Stimulated activated CD8-positive, alpha-beta memory T cell treated with anti-CD3 and anti-CD28 coated beads, Interleukin-15, amount 100 ng/mL, for 24 hours (primary cell): ENCODE results near the gene SEL1L2.

Experiments used
- DNase-seq: peaks from one replicate; pipeline ENCODE4 v3.0.0-alpha.2; 2020; ENCODE audit warnings: low read depth

Gene SEL1L2

DNA sequence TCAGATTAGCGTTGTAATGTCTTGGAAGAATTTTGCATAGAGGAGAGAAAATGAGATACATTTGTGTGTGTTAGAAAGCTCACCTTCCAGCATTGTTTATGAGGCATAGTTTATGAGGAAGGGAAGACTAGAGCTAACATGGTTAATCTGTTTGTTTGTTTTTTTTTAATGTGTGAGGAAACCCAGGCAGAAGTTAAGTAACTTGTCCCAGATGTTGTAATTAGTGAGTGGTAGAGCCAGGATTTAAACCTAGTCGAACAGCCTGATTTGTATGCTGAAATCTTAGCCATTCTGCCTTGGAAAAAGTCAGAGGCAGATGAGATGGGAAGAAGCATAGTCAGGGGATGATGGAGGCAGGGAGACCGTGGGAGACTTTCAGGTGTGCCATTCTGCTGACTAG, 176.5 kb downstream of the SEL1L2 start:
- no peak for DNase-seq

GRCh38 chr20:13810446-13810845, 180.0 kb downstream of the SEL1L2 start:
- no peak for DNase-seq

- DNase-seq, result no peak
These were observed 180.6 kb downstream of the SEL1L2 start for GRCh38 chr20:13809855-13810254.

DNA sequence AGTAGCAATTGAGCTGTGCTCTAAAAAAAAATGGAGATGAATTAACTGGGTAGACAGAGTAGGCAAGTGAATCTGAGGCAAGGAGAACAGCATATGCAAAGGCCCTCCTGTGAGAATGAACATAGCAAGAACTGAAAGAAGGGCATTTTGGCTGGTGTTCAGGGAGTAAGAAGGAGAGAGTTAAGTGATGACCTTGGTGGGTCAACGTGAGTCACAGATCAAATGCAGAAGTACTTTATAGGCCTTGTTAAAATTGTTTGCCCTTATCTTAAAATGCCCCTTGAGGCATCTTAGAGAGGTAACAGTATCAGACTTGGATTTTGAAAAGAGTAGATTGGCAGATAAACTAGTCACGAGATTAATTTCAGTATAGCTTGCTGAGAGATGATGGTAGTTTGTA, 181.0 kb downstream of the SEL1L2 start:
- no peak for DNase-seq

- DNase-seq, result no peak
These were observed 189.7 kb downstream of the SEL1L2 start for GRCh38 chr20:13800728-13801134.

GRCh38 chr20:13799974-13800373, 190.4 kb downstream of the SEL1L2 start:
- DNase-seq, result no peak
